NCI-H82 treated with DMSO at 0.1 percent for 48 hours (cell line): ENCODE data around the gene ERI3.
"Not testable (repeated sequence)": the region's sequence is repeated elsewhere in the genome, so short reads cannot be mapped to it uniquely, and the experiment has no call there.

ENCODE experiments used
- DNase-seq: peaks from one replicate; lab custom pipeline; 2025; ENCODE audit not compliant: unreplicated experiment; lab: John Stamatoyannopoulos, UW

Gene ERI3

DNA sequence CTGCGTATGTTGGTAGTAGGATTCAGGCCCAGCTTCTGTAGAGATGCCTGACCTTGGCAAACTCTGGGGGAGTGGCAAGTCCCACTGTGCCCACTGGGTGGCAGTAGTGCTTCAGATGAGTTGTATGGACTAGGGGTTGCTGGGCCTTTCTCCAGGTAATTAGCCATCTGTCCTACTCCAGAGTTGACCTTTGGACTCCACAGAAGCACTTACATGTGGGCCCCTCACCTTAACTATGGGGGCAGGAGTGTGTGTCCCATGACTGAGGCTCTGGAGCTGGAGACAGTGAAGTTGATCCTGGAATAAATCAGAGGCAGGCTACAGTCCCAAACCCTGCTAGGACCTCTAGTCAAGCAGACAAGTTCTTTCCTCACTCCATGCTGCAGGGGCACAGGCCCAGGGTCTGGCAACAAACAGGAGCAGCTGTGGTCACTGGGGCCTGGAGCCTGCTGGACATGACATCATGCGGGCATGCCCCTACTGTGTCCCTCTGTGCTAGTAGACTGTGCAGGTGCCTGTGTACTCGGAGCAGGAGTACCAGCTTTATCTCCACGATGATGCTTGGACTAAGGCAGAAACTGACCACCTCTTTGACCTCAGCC lies 137.1 kb downstream of the ERI3 start:
- peak; percentile 63 for DNase-seq

DNA sequence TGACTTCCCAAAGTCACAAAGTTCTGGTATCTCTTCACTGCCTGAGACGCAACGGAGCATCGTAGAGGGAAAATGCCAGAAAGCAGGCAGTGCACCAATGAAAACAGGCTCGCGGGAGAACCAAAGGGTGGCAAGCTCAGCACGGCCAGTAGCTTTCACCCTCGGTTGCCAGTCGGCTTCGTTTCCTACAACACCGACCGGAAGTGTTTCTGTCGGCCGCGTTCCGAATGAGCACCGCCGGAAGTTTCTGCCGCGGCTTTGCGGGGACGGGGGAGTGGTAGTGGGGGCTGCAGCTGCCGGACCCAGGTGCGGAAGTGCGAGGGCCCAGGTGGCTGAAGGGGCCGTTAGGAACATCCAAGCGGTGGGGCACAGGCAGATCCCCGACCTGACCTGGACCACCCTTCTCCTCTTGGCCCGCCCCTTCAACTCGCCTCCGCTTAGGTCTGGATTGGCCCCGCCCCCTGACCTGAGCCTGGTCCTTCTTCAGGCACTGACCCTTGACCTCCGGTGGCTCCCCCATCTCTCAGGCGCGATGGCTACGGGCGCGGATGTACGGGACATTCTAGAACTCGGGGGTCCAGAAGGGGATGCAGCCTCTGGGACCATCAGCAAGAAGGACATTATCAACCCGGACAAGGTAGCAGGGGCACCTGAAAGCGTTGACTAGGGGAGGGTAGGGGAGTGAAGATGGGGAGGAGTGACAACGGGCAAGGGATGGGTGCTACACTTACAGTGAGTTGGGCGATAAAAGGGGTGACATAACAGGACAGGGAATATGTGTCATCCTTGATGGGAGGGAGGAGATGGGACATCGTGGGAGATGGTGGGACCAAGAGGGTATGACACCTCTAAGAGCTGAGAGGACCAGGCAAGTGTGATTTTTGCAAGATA lies 141.6 kb downstream of the ERI3 start, which contains the start of gene DMAP1:
DMAP1 (plus strand) TSS at position 250 of the 891 bp plus-strand sequence; CDS start at position 533, 283 bp downstream.
- peak; percentile 75 for DNase-seq

DNA sequence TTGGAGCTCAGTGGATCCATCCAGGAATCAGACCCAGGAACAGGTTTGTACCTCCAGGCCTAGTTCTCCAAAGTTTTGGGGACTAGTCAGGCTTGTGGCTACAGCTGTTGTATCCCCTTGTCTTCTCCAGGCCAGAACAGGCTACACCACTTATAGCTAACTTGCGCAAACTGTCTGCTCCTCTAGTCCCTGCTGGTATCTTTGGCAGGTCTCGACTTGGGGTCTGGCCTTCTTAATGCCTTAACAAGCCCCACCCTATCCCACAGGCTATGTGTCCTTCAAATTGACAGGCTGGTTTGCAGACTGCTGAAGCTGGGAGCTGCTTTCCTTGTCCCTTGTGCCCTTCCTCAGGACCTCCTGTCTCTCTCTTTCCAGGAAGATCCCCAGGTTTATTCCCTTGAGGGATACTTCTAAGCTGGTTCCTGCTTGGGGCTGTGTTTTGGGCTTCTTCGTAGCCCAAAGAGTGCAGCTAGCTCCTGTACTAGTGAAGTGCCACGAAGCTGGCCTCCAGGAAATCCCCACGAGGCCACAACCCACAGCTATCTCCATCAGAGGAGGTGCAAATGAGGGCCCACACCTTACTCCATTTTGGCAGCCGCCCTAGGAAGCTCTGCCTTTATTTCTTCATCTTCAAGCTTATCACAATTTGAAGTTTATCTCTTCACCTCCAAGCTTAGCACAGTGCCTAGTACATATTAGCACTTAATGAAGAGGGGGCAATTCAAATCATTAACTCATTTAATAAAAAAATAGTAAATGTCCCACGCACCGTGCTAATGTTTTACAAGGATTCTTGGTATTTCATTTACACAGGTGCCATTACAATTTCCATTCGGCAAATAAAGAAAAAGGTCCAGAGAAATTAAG lies 142.5 kb downstream of the ERI3 start:
- DNase-seq = no peak

DNA sequence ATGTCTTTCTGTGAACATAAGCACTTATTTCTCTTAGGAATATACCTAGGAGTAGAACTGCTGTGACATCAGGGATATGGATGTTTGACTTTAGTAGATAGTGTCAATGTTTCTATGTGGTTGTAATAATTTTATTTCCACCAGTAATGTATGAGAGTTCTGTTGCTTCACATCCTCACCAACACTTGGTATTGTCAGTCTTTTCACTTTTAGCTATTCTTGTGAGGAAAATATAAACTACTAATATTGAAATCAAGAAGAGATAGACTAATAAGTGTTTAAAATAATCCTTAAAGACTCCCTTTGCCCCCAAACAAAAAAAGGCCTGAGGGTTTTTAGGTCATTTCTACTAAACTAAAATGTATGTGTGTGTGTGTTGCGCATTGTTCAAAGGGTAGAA lies 144.5 kb downstream of the ERI3 start:
- no peak for DNase-seq

DNA sequence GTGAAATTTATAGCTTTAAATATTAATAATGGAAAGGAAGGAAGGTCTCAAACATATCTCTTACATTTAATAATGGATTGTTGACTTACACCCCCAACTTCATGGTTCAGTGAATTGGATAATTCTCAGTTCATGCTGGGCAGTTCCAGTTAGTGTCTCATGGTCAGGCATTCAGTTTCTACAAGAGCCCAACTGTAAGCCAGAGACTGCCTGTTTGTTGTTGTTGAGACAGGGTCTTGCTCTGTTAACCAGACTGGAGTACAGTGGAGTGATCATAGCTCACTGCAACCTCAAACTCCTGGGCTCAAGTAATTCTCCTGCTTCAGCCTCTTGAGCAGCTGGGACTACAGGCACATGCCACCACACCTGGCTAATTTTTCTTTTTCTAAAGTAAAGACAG lies 146.8 kb downstream of the ERI3 start:
- no peak for DNase-seq

DNA sequence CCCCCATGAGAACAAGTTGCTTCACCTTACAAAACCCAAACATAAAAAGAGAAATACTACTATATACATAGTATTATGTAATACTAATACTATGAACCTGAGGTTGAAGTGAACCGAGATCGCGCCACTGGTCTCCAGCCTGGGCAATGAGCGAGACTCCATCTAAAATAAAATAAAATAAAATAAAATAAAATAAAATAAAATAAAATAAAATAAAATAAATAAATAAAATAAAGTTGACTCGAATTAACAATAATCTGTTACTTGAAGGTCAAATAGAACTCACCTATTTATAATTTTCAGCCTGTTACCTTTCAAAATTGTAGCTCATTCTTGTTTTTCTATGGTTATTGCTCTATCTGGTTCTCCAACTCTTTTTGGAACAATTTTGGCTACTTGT lies 148.5 kb downstream of the ERI3 start:
- DNase-seq = not testable (repeated sequence)

DNA sequence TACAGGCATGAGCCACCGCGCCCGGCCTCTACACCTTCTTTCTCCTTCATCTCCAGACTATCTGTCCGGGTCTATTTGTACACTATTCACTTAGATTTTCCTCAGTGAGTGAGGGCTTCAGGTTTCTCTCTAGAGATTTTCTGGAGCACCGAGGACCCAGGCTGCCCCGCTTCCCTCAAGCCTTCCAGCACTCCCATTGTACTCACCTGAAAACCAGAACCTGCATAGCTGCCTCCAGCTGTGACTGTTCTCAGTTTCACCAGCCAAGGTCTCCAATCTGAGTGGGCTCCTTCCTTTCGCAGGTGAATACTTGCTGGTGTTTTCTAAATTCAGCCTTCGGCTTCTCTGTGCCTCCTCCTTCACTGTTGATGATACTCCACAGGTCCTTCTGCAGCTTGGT lies 154.7 kb downstream of the ERI3 start:
- DNase-seq = no peak

DNA sequence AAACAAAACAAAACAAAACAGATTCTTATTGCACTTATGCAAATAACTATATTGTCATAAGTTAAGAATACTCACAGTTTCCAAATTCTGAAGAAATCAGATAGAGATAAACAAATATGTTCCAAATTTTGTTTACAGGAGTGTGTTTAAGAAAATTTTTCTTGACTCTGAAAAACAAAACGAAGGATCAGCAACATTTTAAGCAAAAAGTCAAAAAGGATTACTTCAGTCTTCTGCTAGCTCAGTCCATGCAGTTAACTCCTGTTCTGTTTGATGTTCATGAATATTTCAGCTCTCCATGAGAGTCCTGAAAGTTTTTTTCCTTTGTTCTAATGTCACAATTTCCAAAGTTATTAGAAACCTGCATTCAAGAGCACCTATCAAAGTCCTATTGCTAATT lies 180.4 kb downstream of the ERI3 start:
- no peak for DNase-seq
